ENCODE results near the gene SETX.

SETX gene

GRCh38 chr9:132236662-132237311, 118.0 kb downstream of the SETX start:
- H3K4me3 ChIP-seq (ENCODE audit: low read depth in 1 of 2, low read length in 1 of 2), result no peak overlapping the region
- H3K36me3 ChIP-seq, result peaks cover 4% of the 10 kb centered on the region
- TF ChIP-seq CTCF (IDR thresholded peaks at IDR 0.05), result no peak
- peaks cover 51 to 54% of the 10 kb centered on the region in 2 experiments for H3K4me1 ChIP-seq (ENCODE audit: control insufficient read depth in 1 of 2, insufficient read depth in 1 of 2, low read depth in 1 of 2, low read length in 1 of 2)
- peak overlapping the region; percentile 88 for H3K27ac ChIP-seq
- H3K9me3 ChIP-seq, result no peaks in the 10 kb centered on the region
- no peaks in the 10 kb centered on the region for H3K27me3 ChIP-seq

GRCh38 chr9:132235894-132236661, 118.7 kb downstream of the SETX start:
- Histone ChIP-seq H3K27ac (peak overlapping the region; percentile 8), H3K4me1 (ENCODE audit: control insufficient read depth in 1 of 2, insufficient read depth in 1 of 2, low read depth in 1 of 2, low read length in 1 of 2) (peaks cover 51 to 53% of the 10 kb centered on the region in 2 experiments), H3K36me3 (peaks cover 8% of the 10 kb centered on the region), H3K9me3 (no peaks in the 10 kb centered on the region), H3K4me3 (ENCODE audit: low read depth in 1 of 2, low read length in 1 of 2) (no peak overlapping the region), H3K27me3 (no peaks in the 10 kb centered on the region)
- TF ChIP-seq CTCF (IDR thresholded peaks at IDR 0.05), result peak; percentile 92

GRCh38 chr9:132235125-132235524, 119.7 kb downstream of the SETX start:
- Histone ChIP-seq H3K36me3 (peaks cover 16% of the 10 kb centered on the region), H3K27ac (no peak overlapping the region), H3K4me1 (ENCODE audit: control insufficient read depth in 1 of 2, insufficient read depth in 1 of 2, low read depth in 1 of 2, low read length in 1 of 2) (peaks cover 43 to 44% of the 10 kb centered on the region in 2 experiments), H3K4me3 (ENCODE audit: low read depth in 1 of 2, low read length in 1 of 2) (no peak overlapping the region), H3K9me3 (no peaks in the 10 kb centered on the region), H3K27me3 (no peaks in the 10 kb centered on the region)
- TF ChIP-seq CTCF (IDR thresholded peaks at IDR 0.05), result no peak

- H3K27ac ChIP-seq, result no peak overlapping the region
- no peak for TF ChIP-seq CTCF (IDR thresholded peaks at IDR 0.05)
- H3K9me3 ChIP-seq, result no peaks in the 10 kb centered on the region
- H3K27me3 ChIP-seq, result no peaks in the 10 kb centered on the region
- H3K4me1 ChIP-seq (ENCODE audit: control insufficient read depth in 1 of 2, insufficient read depth in 1 of 2, low read depth in 1 of 2, low read length in 1 of 2), result peaks cover 37 to 38% of the 10 kb centered on the region in 2 experiments
- H3K36me3 ChIP-seq, result peaks cover 22% of the 10 kb centered on the region
- no peak overlapping the region for H3K4me3 ChIP-seq (ENCODE audit: low read depth in 1 of 2, low read length in 1 of 2)
Observed at GRCh38 chr9:132234535-132234934, 120.3 kb downstream of the SETX start.

GRCh38 chr9:132233138-132233537, 121.6 kb downstream of the SETX start:
- no peak overlapping the region for H3K27ac ChIP-seq
- no peaks in the 10 kb centered on the region for H3K27me3 ChIP-seq
- peaks cover 23 to 24% of the 10 kb centered on the region in 2 experiments for H3K4me1 ChIP-seq (ENCODE audit: control insufficient read depth in 1 of 2, insufficient read depth in 1 of 2, low read depth in 1 of 2, low read length in 1 of 2)
- H3K36me3 ChIP-seq, result peaks cover 33% of the 10 kb centered on the region
- H3K9me3 ChIP-seq, result no peaks in the 10 kb centered on the region
- TF ChIP-seq CTCF (IDR thresholded peaks at IDR 0.05), result no peak
- no peak overlapping the region for H3K4me3 ChIP-seq (ENCODE audit: low read depth in 1 of 2, low read length in 1 of 2)
